ENCODE measurements around the gene OSBP2. TPM values are rescaled to one million over a fixed set of nuclear protein-coding genes. Genes with fewer than 3 reads are reported as not detected.

OSBP2 gene
- total RNA-seq, 2 experiments from 2014 or later: 1.2 to 1.6 TPM

- peaks cover 97% of the 10 kb centered on the region for H3K36me3 Mint-ChIP-seq (ENCODE audit: low read depth)
These were observed 235.6 kb downstream of the OSBP2 start for GRCh38 chr22:30930228-30930627.

GRCh38 chr22:30931541-30932300 lies 237.0 kb downstream of the OSBP2 start:
- CTCF ChIA-PET: no interaction called here
- H3K36me3 ChIP-seq (ENCODE audit: insufficient read depth, low read length): peaks cover 98% of the 10 kb centered on the region
- H3K36me3 Mint-ChIP-seq (ENCODE audit: low read depth): peaks cover 97% of the 10 kb centered on the region
- DNase-seq: no peak
- POLR2A ChIA-PET: interaction anchor here (1.5 kb wide), 1 partner anchor 9 kb away, joined by 4 read pairs; no protein-coding TSS in a partner anchor
- H3K27ac Mint-ChIP-seq: peak overlapping the region; percentile 38
- no peak overlapping the region for H3K4me3 ChIP-seq (ENCODE audit: low read length)
- H3K27me3 Mint-ChIP-seq: no peaks in the 10 kb centered on the region
- no peak for TF ChIP-seq CTCF (IDR thresholded peaks at IDR 0.05)
- no peaks in the 10 kb centered on the region for H3K9me3 ChIP-seq (ENCODE audit: control insufficient read depth in 1 of 2, insufficient read depth in 1 of 2, low read length in 2 of 2)
- no peaks in the 10 kb centered on the region for H3K27me3 ChIP-seq (ENCODE audit: control insufficient read depth in 1 of 2, insufficient read depth in 2 of 2, low read length in 2 of 2)
- H3K4me1 ChIP-seq (ENCODE audit: insufficient read depth, low read length): peaks cover 29% of the 10 kb centered on the region
- H3K9me3 Mint-ChIP-seq: no peaks in the 10 kb centered on the region
- intact Hi-C loops (cut with DNase I, micrococcal nuclease): no loop called here
- H3K27ac ChIP-seq (ENCODE audit: low read depth in 1 of 2, low read length in 2 of 2): peak overlapping the region in 1 of 2 donors; percentile 34
- no peak overlapping the region for H3K4me3 Mint-ChIP-seq
- H3K4me1 Mint-ChIP-seq (ENCODE audit: low read depth): peaks cover 53% of the 10 kb centered on the region
- no peak for ATAC-seq (ENCODE audit: poor library complexity)

More at GRCh38 chr22:30930228-30930627, 235.6 kb downstream of the OSBP2 start:
- ATAC-seq (ENCODE audit: poor library complexity) (no peak), DNase-seq (no peak)
- H3K27me3 ChIP-seq (ENCODE audit: control insufficient read depth in 1 of 2, insufficient read depth in 2 of 2, low read length in 2 of 2): no peaks in the 10 kb centered on the region
- H3K36me3 ChIP-seq (ENCODE audit: insufficient read depth, low read length): peaks cover 98% of the 10 kb centered on the region
- no peak overlapping the region for H3K27ac ChIP-seq (ENCODE audit: low read depth in 1 of 2, low read length in 2 of 2)
- Mint-ChIP-seq H3K4me1 (ENCODE audit: low read depth) (peaks cover 38% of the 10 kb centered on the region), H3K27ac (peak overlapping the region; percentile 38), H3K4me3 (no peak overlapping the region), H3K27me3 (no peaks in the 10 kb centered on the region), H3K9me3 (no peaks in the 10 kb centered on the region)
- TF ChIP-seq CTCF (IDR thresholded peaks at IDR 0.05): no peak
- intact Hi-C loops (cut with DNase I, micrococcal nuclease): no loop called here
- H3K4me3 ChIP-seq (ENCODE audit: low read length): no peak overlapping the region
- H3K4me1 ChIP-seq (ENCODE audit: insufficient read depth, low read length): peaks cover 22% of the 10 kb centered on the region
- POLR2A ChIA-PET: interaction anchor here (1.0 to 1.5 kb wide), 2 partner anchors 11 to 39 kb away, joined by 4 to 5 read pairs; partner anchors contain the start of genes MORC2 and TUG1
- no peaks in the 10 kb centered on the region for H3K9me3 ChIP-seq (ENCODE audit: control insufficient read depth in 1 of 2, insufficient read depth in 1 of 2, low read length in 2 of 2)
- CTCF ChIA-PET: interaction anchor here (1.0 to 1.8 kb wide), 2 partner anchors 10 kb away, joined by 3 to 7 read pairs; no protein-coding TSS in a partner anchor

- DNase-seq: no peak
- intact Hi-C loops (cut with DNase I, micrococcal nuclease): no loop called here
- H3K4me3 Mint-ChIP-seq: no peak overlapping the region
- no peak for TF ChIP-seq CTCF (IDR thresholded peaks at IDR 0.05)
- ChIA-PET POLR2A (no interaction called here), CTCF (no interaction called here)
- peaks cover 97% of the 10 kb centered on the region for H3K36me3 Mint-ChIP-seq (ENCODE audit: low read depth)
- no peaks in the 10 kb centered on the region for H3K9me3 Mint-ChIP-seq
- peaks cover 55% of the 10 kb centered on the region for H3K4me1 Mint-ChIP-seq (ENCODE audit: low read depth)
- peak overlapping the region; percentile 92 for H3K27ac Mint-ChIP-seq
- Histone ChIP-seq H3K4me3 (ENCODE audit: low read length) (no peak overlapping the region), H3K36me3 (ENCODE audit: insufficient read depth, low read length) (peaks cover 98% of the 10 kb centered on the region), H3K4me1 (ENCODE audit: insufficient read depth, low read length) (peaks cover 38% of the 10 kb centered on the region), H3K27me3 (ENCODE audit: control insufficient read depth in 1 of 2, insufficient read depth in 2 of 2, low read length in 2 of 2) (no peaks in the 10 kb centered on the region), H3K27ac (ENCODE audit: low read depth in 1 of 2, low read length in 2 of 2) (no peak overlapping the region), H3K9me3 (ENCODE audit: control insufficient read depth in 1 of 2, insufficient read depth in 1 of 2, low read length in 2 of 2) (no peaks in the 10 kb centered on the region)
- H3K27me3 Mint-ChIP-seq: no peaks in the 10 kb centered on the region
- ATAC-seq (ENCODE audit: poor library complexity): no peak
These were observed 238.0 kb downstream of the OSBP2 start for GRCh38 chr22:30932661-30933060.
